Suprapubic skin (tissue), 4 donors: ENCODE measurements around the gene LDHD.

ENCODE experiments used
- EP300 ChIP-seq: sonication (generic); formaldehyde crosslinking; IDR thresholded peaks from one replicate; pipeline ENCODE4 v1.6.1; 2017; ENCODE audit warnings: antibody characterized with exemption
- POLR2A ChIP-seq, 2 donors: fragments of 450-650 bp; IDR thresholded peaks; one replicate each; pipeline ENCODE4 v1.6.1; 2017; ENCODE audit warnings: antibody characterized with exemption in 2 of 2, mild to moderate bottlenecking in 2 of 2, moderate library complexity in 2 of 2
- POLR2AphosphoS5 ChIP-seq, 3 donors: sonication (generic); formaldehyde crosslinking; IDR thresholded peaks; one replicate each; pipeline ENCODE4 v1.6.1; 2017; ENCODE audit warnings: antibody characterized with exemption in 3 of 3
- TF ChIP-seq, protein P1 (sequence below), 2 donors: fragments of 200-600 bp in 1 of 2; fragments of 450-650 bp in 1 of 2; sonication (generic) in 1 of 2; IDR thresholded peaks; one replicate each; pipeline ENCODE4 v1.5.1; 2016 to 2019; ENCODE audit warnings: antibody characterized with exemption in 2 of 2, mild to moderate bottlenecking in 1 of 2, moderate library complexity in 1 of 2

DNA sequence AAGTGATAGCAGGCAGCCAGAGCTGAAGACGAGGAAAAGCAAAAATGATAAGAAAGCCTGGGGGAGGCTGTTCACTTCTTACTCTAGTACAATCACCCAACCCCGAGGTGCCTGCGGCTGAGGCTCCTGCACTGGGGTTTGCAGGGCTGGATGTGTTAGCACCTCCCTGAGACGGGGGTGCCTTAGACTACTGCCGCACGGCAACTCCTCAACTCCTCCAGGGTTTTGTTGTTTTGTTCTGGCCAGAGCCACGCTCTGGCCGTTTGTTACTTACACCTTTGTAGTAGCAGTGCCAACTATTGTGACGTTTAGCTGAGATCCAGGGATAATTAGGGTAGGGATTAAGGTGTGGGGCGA is 51.5 kb downstream of the LDHD start:
- no peak for TF ChIP-seq EP300
- TF ChIP-seq, protein P1, sequence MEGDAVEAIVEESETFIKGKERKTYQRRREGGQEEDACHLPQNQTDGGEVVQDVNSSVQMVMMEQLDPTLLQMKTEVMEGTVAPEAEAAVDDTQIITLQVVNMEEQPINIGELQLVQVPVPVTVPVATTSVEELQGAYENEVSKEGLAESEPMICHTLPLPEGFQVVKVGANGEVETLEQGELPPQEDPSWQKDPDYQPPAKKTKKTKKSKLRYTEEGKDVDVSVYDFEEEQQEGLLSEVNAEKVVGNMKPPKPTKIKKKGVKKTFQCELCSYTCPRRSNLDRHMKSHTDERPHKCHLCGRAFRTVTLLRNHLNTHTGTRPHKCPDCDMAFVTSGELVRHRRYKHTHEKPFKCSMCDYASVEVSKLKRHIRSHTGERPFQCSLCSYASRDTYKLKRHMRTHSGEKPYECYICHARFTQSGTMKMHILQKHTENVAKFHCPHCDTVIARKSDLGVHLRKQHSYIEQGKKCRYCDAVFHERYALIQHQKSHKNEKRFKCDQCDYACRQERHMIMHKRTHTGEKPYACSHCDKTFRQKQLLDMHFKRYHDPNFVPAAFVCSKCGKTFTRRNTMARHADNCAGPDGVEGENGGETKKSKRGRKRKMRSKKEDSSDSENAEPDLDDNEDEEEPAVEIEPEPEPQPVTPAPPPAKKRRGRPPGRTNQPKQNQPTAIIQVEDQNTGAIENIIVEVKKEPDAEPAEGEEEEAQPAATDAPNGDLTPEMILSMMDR (IDR thresholded peaks at IDR 0.05) = no peak
- TF ChIP-seq POLR2A (IDR thresholded peaks at IDR 0.05) = no peak
- TF ChIP-seq POLR2AphosphoS5 (IDR thresholded peaks at IDR 0.05) = no peak
